HEK293 (cell line): ENCODE measurements around the gene JAGN1.

ENCODE experiments used
- CTCF ChIA-PET: fragments of 350-600 bp; formaldehyde crosslinking; extraction: SDS; loops from one replicate; lab custom pipeline; 2021; ENCODE audit warnings: antibody characterized with exemption; lab: Yijun Ruan, JAX
- POLR2A ChIA-PET: fragments of 300-600 bp; formaldehyde crosslinking; extraction: SDS; loops from one replicate; lab custom pipeline; 2020; ENCODE audit warnings: antibody characterized with exemption, inconsistent platforms; lab: Yijun Ruan, JAX
- H3K27ac ChIP-seq: fragments of 200-500 bp; sonication (Bioruptor generic); 2 replicates; pipeline ENCODE4 v1.5.1; 2014; ENCODE audit warnings: low read depth, low read length, control low read depth, inconsistent platforms; ENCODE audit errors: extremely low read depth
- H3K36me3 ChIP-seq, 2 experiments: fragments of 200-500 bp in 1 of 2; sonication (Bioruptor generic) in 1 of 2; 1 replicate in 1 of 2; 2 replicates in 1 of 2; pipeline ENCODE4 v1.5.1; 2014 to 2017; ENCODE audit warnings: inconsistent platforms in 2 of 2, low read length in 2 of 2; ENCODE audit not compliant: control insufficient read depth in 2 of 2, insufficient read depth in 1 of 2
- H3K4me1 ChIP-seq: fragments of 200-500 bp; sonication (Bioruptor generic); 2 replicates; pipeline ENCODE4 v1.5.1; 2014; ENCODE audit warnings: mild to moderate bottlenecking, low read length, inconsistent platforms; ENCODE audit not compliant: control insufficient read depth, insufficient read depth
- H3K4me3 ChIP-seq: 2 replicates; pipeline ENCODE4 v1.5.1; 2011; ENCODE audit warnings: low read depth, mild to moderate bottlenecking, control low read depth, low read length, moderate library complexity
- H3K9me3 ChIP-seq: fragments of 200-500 bp; sonication (Bioruptor generic); 2 replicates; pipeline ENCODE4 v1.5.1; 2014; ENCODE audit warnings: low read depth, low read length, inconsistent platforms; ENCODE audit not compliant: control insufficient read depth, insufficient read depth
- EGR2 ChIP-seq: fragments of 450-650 bp; formaldehyde crosslinking; IDR thresholded peaks from 2 replicates; pipeline ENCODE4 v1.5.1; 2016; ENCODE audit warnings: low read depth, missing biosample characterization, missing genetic modification characterization
- GLIS1 ChIP-seq: fragments of 450-650 bp; formaldehyde crosslinking; IDR thresholded peaks from 2 replicates; pipeline ENCODE4 v1.5.1; 2016; ENCODE audit warnings: missing biosample characterization, missing genetic modification characterization
- KLF17 ChIP-seq: fragments of 450-650 bp; formaldehyde crosslinking; IDR thresholded peaks from 2 replicates; pipeline ENCODE4 v1.5.1; 2016; ENCODE audit warnings: missing biosample characterization, missing genetic modification characterization
- PRDM10 ChIP-seq: fragments of 450-650 bp; formaldehyde crosslinking; IDR thresholded peaks from 2 replicates; pipeline ENCODE4 v1.5.1; 2016; ENCODE audit warnings: missing biosample characterization, missing genetic modification characterization
- SP3 ChIP-seq: fragments of 450-650 bp; formaldehyde crosslinking; IDR thresholded peaks from 2 replicates; pipeline ENCODE4 v1.5.1; 2016; ENCODE audit warnings: missing biosample characterization, missing genetic modification characterization
- WT1 ChIP-seq: fragments of 450-650 bp; formaldehyde crosslinking; IDR thresholded peaks from 2 replicates; pipeline ENCODE4 v1.5.1; 2016; ENCODE audit warnings: missing biosample characterization, missing genetic modification characterization
- YY2 ChIP-seq: fragments of 450-650 bp; formaldehyde crosslinking; IDR thresholded peaks from 2 replicates; pipeline ENCODE4 v1.5.1; 2016; ENCODE audit warnings: missing biosample characterization, missing genetic modification characterization
- ZFHX2 ChIP-seq: fragments of 450-650 bp; formaldehyde crosslinking; conservative IDR thresholded peaks from 2 replicates; pipeline ENCODE4 v1.5.1; 2016; ENCODE audit warnings: missing biosample characterization, missing genetic modification characterization
- ZNF155 ChIP-seq: fragments of 450-650 bp; formaldehyde crosslinking; IDR thresholded peaks from 2 replicates; pipeline ENCODE4 v1.5.1; 2016; ENCODE audit warnings: missing biosample characterization, missing genetic modification characterization
- ZNF223 ChIP-seq: fragments of 450-650 bp; formaldehyde crosslinking; IDR thresholded peaks from 2 replicates; pipeline ENCODE4 v1.5.1; 2016; ENCODE audit warnings: missing biosample characterization, missing genetic modification characterization
- ZNF366 ChIP-seq: fragments of 450-650 bp; formaldehyde crosslinking; conservative IDR thresholded peaks from 2 replicates; pipeline ENCODE4 v1.5.1; 2016; ENCODE audit warnings: missing biosample characterization, missing genetic modification characterization
- ZNF600 ChIP-seq: fragments of 450-650 bp; formaldehyde crosslinking; IDR thresholded peaks from 2 replicates; pipeline ENCODE4 v1.5.1; 2016; ENCODE audit warnings: missing biosample characterization, missing genetic modification characterization
- ZNF843 ChIP-seq: fragments of 450-650 bp; formaldehyde crosslinking; IDR thresholded peaks from 2 replicates; pipeline ENCODE4 v1.5.1; 2016; ENCODE audit warnings: missing biosample characterization, missing genetic modification characterization
- ZSCAN16 ChIP-seq: fragments of 450-650 bp; formaldehyde crosslinking; IDR thresholded peaks from 2 replicates; pipeline ENCODE4 v1.5.1; 2016; ENCODE audit warnings: missing biosample characterization, missing genetic modification characterization
- TF ChIP-seq, protein P1 (sequence below): fragments of 450-650 bp; formaldehyde crosslinking; IDR thresholded peaks from 2 replicates; pipeline ENCODE4 v1.5.1; 2016; ENCODE audit warnings: missing biosample characterization, missing genetic modification characterization
- TF ChIP-seq, protein P2 (sequence below): fragments of 450-650 bp; formaldehyde crosslinking; IDR thresholded peaks from 2 replicates; pipeline ENCODE4 v1.5.1; 2016; ENCODE audit warnings: missing biosample characterization, missing genetic modification characterization

Gene JAGN1

DNA sequence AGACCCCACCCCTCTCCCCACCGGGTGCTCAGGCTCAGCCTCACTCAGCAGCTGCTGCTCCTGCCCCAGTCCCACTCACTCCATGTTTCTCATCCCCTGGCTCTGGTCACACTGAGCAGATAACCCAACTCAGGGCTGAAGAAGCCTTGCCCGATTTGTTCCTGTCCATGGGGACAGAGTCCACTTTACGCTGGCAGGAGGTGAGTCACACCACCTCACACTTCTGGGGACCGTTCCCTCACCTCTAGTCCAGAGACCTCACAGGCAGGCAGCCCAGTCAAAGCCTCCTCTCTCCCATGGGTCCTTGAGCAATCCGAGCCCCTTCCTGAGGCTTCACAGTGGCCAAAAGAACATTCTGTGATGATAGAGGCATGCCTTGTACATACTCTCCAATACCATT is 11.7 kb upstream of the JAGN1 start (continued):
- TF ChIP-seq ZNF223 (tag by site-specific recombination) (no peak), PRDM10 (tag by site-specific recombination) (no peak)

- ChIA-PET POLR2A (interaction anchor here (0.7 to 2.1 kb wide), 3 partner anchors 11 to 53 kb away, joined by 3 to 4 read pairs (median 3); partner anchors contain the start of gene CRELD1), CTCF (interaction anchor here (0.6 to 1.6 kb wide), 4 partner anchors 9 to 242 kb away, joined by 3 read pairs; no protein-coding TSS in a partner anchor)
- H3K9me3 ChIP-seq, result no peaks in the 10 kb centered on the region
- no peak within 1 kb of the TSS for H3K27ac ChIP-seq
- no peaks in the 10 kb centered on the region for H3K36me3 ChIP-seq
- no peaks in the 10 kb centered on the region for H3K4me1 ChIP-seq
- no peak within 1 kb of the TSS for H3K4me3 ChIP-seq
- TF ChIP-seq EGR2 (tag by site-specific recombination) (peak; percentile 67), ZFHX2 (tag by site-specific recombination) (peak; percentile 48), ZNF843 (0 out of 2 replicates have a peak, but pooled peaks have one; percentile 10), ZNF366 (tag by site-specific recombination) (no peak), YY2 (no peak), ZSCAN16 (tag by site-specific recombination) (no peak), ZNF600 (tag by site-specific recombination) (no peak), ZNF155 (no peak), SP3 (tag by site-specific recombination) (peak; percentile 41; the same call in 1 of the 2 replicates), KLF17 (tag by site-specific recombination) (0 out of 2 replicates have a peak, but pooled peaks have one; percentile 19), WT1 (peak; percentile 78), GLIS1 (tag by site-specific recombination) (peak; percentile 28; the same call in 1 of the 2 replicates)
- TF ChIP-seq, protein P1, sequence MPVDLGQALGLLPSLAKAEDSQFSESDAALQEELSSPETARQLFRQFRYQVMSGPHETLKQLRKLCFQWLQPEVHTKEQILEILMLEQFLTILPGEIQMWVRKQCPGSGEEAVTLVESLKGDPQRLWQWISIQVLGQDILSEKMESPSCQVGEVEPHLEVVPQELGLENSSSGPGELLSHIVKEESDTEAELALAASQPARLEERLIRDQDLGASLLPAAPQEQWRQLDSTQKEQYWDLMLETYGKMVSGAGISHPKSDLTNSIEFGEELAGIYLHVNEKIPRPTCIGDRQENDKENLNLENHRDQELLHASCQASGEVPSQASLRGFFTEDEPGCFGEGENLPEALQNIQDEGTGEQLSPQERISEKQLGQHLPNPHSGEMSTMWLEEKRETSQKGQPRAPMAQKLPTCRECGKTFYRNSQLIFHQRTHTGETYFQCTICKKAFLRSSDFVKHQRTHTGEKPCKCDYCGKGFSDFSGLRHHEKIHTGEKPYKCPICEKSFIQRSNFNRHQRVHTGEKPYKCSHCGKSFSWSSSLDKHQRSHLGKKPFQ (tag by site-specific recombination), result no peak
- TF ChIP-seq, protein P2, sequence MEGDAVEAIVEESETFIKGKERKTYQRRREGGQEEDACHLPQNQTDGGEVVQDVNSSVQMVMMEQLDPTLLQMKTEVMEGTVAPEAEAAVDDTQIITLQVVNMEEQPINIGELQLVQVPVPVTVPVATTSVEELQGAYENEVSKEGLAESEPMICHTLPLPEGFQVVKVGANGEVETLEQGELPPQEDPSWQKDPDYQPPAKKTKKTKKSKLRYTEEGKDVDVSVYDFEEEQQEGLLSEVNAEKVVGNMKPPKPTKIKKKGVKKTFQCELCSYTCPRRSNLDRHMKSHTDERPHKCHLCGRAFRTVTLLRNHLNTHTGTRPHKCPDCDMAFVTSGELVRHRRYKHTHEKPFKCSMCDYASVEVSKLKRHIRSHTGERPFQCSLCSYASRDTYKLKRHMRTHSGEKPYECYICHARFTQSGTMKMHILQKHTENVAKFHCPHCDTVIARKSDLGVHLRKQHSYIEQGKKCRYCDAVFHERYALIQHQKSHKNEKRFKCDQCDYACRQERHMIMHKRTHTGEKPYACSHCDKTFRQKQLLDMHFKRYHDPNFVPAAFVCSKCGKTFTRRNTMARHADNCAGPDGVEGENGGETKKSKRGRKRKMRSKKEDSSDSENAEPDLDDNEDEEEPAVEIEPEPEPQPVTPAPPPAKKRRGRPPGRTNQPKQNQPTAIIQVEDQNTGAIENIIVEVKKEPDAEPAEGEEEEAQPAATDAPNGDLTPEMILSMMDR (tag by site-specific recombination), result no peak
These were observed 10.4 kb upstream of the JAGN1 start, which contains the start of gene CIDEC for GRCh38 chr3:9879830-9880549. Gene CIDEC (minus strand): TSS chr3:9880253. CDS start chr3:9878486, 1,767 bp downstream.
